ENCODE results near the gene KLHL14.

GRCh38 chr18:32802591-32803451 lies 30.0 kb upstream of the KLHL14 start:
- no peak for TF ChIP-seq CTCF (IDR thresholded peaks at IDR 0.05)
- no peak for TF ChIP-seq EZH2 (IDR thresholded peaks at IDR 0.05; ENCODE audit: borderline replicate concordance, insufficient read depth, low read depth, low read length, poor library complexity, severe bottlenecking)
